Activated naive CD4-positive, alpha-beta T cell (primary cell): ENCODE measurements around the gene PDRG1.

Source experiments
- DNase-seq, 4 experiments: peaks; one replicate each; lab custom pipeline; 2025; lab: John Stamatoyannopoulos, UW

PDRG1 gene

GRCh38 chr20:31907046-31907445, 44.8 kb downstream of the PDRG1 start:
- no peak for DNase-seq

DNA sequence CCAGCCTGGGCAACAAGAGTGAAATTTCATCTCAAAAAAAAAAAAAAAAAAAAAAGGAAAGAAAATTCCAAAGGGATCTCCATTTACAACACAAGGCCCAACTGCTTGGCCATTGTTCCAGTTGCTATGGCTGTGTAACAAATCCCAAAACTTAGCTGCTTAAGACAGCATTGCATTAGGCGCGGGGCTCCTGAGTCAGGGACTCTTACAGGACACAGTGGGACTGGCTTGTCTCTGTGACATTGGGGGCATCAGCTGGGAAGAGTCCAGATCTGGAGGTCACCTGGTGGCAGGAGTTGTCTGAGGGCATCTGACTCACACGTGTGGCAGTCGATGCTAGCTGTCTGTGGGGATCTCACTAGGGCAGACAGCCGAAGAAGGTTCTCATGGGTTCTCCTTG, 45.8 kb downstream of the PDRG1 start:
- no peak for DNase-seq

DNA sequence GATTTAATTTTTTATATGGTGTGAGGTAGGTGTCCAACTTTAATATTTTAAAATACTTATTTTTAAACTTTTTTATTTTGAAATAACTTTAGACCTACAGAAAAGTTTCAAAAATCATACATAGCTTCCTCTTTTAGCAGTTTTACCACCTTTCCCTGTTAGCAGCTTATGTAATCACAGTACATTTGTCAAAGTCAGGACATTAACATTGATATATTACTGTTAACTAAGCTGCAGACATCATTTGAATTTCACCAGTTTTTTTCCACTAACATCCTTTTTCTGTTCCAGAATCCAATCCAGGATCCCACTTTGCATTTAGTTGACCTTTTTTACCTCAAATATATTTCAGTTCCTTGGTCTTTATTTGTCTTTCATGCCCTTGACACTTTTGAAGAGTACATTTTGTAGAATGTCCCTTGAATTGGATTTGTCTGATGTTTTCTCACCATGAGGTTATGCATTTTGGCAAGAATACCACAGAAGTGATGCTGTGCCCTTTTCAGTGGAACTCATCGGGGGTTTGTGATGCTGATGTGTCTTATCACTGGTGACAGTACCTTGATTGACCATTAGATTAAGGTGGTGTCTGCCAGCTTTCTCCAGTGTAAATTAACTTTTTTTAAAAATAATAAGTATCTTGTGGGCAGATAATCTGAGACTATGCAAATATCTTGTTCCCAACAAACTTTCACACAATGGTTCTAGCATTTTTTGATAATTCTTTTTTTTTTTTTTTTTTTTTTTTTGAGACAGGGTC, 48.0 kb downstream of the PDRG1 start:
- no peak for DNase-seq

- no peak for DNase-seq
These were observed 50.2 kb downstream of the PDRG1 start for GRCh38 chr20:31901615-31902014.

DNA sequence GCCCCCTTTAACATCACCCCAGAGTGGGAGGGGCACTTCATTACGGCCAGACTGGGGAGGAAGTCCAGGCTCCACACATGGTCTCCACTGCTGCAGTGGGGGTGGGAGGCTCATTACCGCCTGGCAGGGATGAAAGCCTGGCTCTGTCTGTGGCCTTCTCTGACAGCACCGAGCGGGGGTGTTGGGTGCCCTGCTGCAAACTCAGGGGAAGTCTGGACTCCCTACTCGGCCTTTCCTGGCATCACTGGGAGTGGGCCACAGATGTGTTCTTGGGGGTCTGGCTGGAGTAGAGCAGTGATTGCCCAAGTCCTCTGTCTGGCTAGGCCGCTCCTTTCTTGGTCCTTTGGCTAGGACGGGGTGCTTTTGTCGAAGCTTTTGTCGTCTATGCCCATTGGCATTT, 54.3 kb downstream of the PDRG1 start:
- no peak for DNase-seq

DNA sequence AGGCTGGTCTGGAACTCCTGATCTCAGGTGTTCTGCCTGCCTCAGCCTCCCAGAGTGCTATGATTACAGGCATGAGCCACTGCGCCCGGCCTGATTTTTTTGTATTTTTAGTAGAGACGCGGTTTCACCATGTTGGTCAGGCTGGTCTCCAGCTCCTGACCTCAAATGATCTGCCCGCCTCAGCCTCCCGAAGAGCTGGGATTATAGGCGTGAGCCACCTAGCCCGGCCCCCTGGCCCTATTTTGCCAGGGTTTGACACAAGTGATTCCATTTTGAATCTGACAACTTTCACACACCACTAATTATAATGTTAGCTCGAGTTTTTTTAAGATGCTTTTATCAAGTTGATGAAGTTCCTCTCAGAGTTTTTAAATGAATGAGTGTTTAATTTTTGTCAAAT, 55.8 kb downstream of the PDRG1 start:
- DNase-seq, result no peak

GRCh38 chr20:31894980-31895675, 56.7 kb downstream of the PDRG1 start:
- no peak for DNase-seq
